ENCODE measurements around the gene TREH. TPM values are rescaled to one million over a fixed set of nuclear protein-coding genes. Genes with fewer than 3 reads are reported as not detected.

The TREH gene
- total RNA-seq, 1 experiment from 2014 or later: 0.05 TPM

GRCh38 chr11:118625036-118625690 lies 54.3 kb downstream of the TREH start:
- CTCF ChIA-PET: no interaction called here
- Histone ChIP-seq H3K4me3 (ENCODE audit: low read depth in 2 of 2, low read length in 2 of 2) (no peak overlapping the region), H3K27me3 (ENCODE audit: control insufficient read depth, insufficient read depth, low read length) (no peaks in the 10 kb centered on the region), H3K9me3 (ENCODE audit: control insufficient read depth, insufficient read depth, low read depth, low read length) (no peaks in the 10 kb centered on the region), H3K36me3 (ENCODE audit: control insufficient read depth, insufficient read depth, low read length) (0 out of 2 replicates have a peak, but pooled peaks cover 9% of the 10 kb centered on the region), H3K27ac (ENCODE audit: low read length) (no peak overlapping the region), H3K4me1 (ENCODE audit: control insufficient read depth, insufficient read depth, low read length) (peaks cover 24% of the 10 kb centered on the region)
- POLR2A ChIA-PET: no interaction called here
- intact Hi-C loops (cut with micrococcal nuclease; ENCODE audit: unreplicated experiment) (no loop called here), in situ Hi-C loops (cut with HindIII; ENCODE audit: low pct_unique_long_range_greater_than_20kb, low sequenced_read_pairs) (no loop called here)
- ATAC-seq (no peak), DNase-seq (ENCODE audit: low read depth, low spot score) (no peak)
- no TSS peak for BruUV-seq (replicated peaks)
- no peak for TF ChIP-seq POLR2AphosphoS5 (IDR thresholded peaks at IDR 0.05; ENCODE audit: low read depth, low read length)

GRCh38 chr11:118623269-118623655 lies 56.2 kb downstream of the TREH start:
- in situ Hi-C loops (cut with HindIII; ENCODE audit: low pct_unique_long_range_greater_than_20kb, low sequenced_read_pairs) (no loop called here), intact Hi-C loops (cut with micrococcal nuclease; ENCODE audit: unreplicated experiment) (no loop called here)
- BruUV-seq (replicated peaks): no TSS peak
- no peaks in the 10 kb centered on the region for H3K27me3 ChIP-seq (ENCODE audit: control insufficient read depth, insufficient read depth, low read length)
- H3K4me3 ChIP-seq (ENCODE audit: low read depth in 2 of 2, low read length in 2 of 2): peak overlapping the region in 1 of 2 experiments; percentile 98; a peak in 3 of 4 replicates
- ChIA-PET CTCF (interaction anchor here (0.9 kb wide), 1 partner anchor 12 kb away, joined by 3 read pairs; no protein-coding TSS in a partner anchor), POLR2A (interaction anchor here (0.6 kb wide), 1 partner anchor 1343 kb away, joined by 6 read pairs; no protein-coding TSS in a partner anchor)
- TF ChIP-seq SIN3A (IDR thresholded peaks at IDR 0.05; ENCODE audit: borderline replicate concordance, insufficient read depth, low read depth, low read length) (no peak), CTCF (IDR thresholded peaks at IDR 0.05) (no peak), TCF7L2 (IDR thresholded peaks at IDR 0.05; ENCODE audit: low read depth, low read length) (no peak), POLR2AphosphoS5 (IDR thresholded peaks at IDR 0.05; ENCODE audit: low read depth, low read length) (no peak)
- H3K9me3 ChIP-seq (ENCODE audit: control insufficient read depth, insufficient read depth, low read depth, low read length): no peaks in the 10 kb centered on the region
- 0 out of 2 replicates have a peak, but pooled peaks cover 3% of the 10 kb centered on the region for H3K36me3 ChIP-seq (ENCODE audit: control insufficient read depth, insufficient read depth, low read length)
- peaks cover 38% of the 10 kb centered on the region for H3K4me1 ChIP-seq (ENCODE audit: control insufficient read depth, insufficient read depth, low read length)
- peak overlapping the region; percentile 96 for H3K27ac ChIP-seq (ENCODE audit: low read length)
- DNase-seq (ENCODE audit: low read depth, low spot score) (no peak), ATAC-seq (no peak)

- peaks cover 38% of the 10 kb centered on the region for H3K4me1 ChIP-seq (ENCODE audit: control insufficient read depth, insufficient read depth, low read length)
- TF ChIP-seq SIN3A (IDR thresholded peaks at IDR 0.05; ENCODE audit: borderline replicate concordance, insufficient read depth, low read depth, low read length) (no peak), TCF7L2 (IDR thresholded peaks at IDR 0.05; ENCODE audit: low read depth, low read length) (no peak), POLR2AphosphoS5 (IDR thresholded peaks at IDR 0.05; ENCODE audit: low read depth, low read length) (no peak)
- no peaks in the 10 kb centered on the region for H3K9me3 ChIP-seq (ENCODE audit: control insufficient read depth, insufficient read depth, low read depth, low read length)
- H3K36me3 ChIP-seq (ENCODE audit: control insufficient read depth, insufficient read depth, low read length): 0 out of 2 replicates have a peak, but pooled peaks cover 3% of the 10 kb centered on the region
- no peaks in the 10 kb centered on the region for H3K27me3 ChIP-seq (ENCODE audit: control insufficient read depth, insufficient read depth, low read length)
- CTCF ChIA-PET: interaction anchor here (0.9 to 2.3 kb wide), 4 partner anchors 11 to 38 kb away, joined by 3 to 7 read pairs (median 3); no protein-coding TSS in a partner anchor
- no TSS peak for BruUV-seq (replicated peaks)
- intact Hi-C loops (cut with micrococcal nuclease; ENCODE audit: unreplicated experiment): no loop called here
- DNase-seq (ENCODE audit: low read depth, low spot score) (no peak), ATAC-seq (peak; percentile 36; the same call in 1 of the 2 replicates)
- POLR2A ChIA-PET: interaction anchor here (0.5 to 0.6 kb wide), 2 partner anchors 597 to 1342 kb away, joined by 6 read pairs; no protein-coding TSS in a partner anchor
- H3K4me3 ChIP-seq (ENCODE audit: low read depth in 2 of 2, low read length in 2 of 2): peak overlapping the region; percentile 67 to 98
- peak overlapping the region; percentile 96 for H3K27ac ChIP-seq (ENCODE audit: low read length)
- in situ Hi-C loops (cut with HindIII; ENCODE audit: low pct_unique_long_range_greater_than_20kb, low sequenced_read_pairs): no loop called here
These were observed 56.8 kb downstream of the TREH start for GRCh38 chr11:118622376-118623268.
